ENCODE measurements around the gene SMYD3.

GRCh38 chr1:246450611-246451251 is 56.3 kb downstream of the SMYD3 start:
- TF ChIP-seq CTCF (IDR thresholded peaks at IDR 0.05) = peak; percentile 79
- TF ChIP-seq EHF (CRISPR knock-in tag; IDR thresholded peaks at IDR 0.05) = no peak
- TF ChIP-seq, protein P1, sequence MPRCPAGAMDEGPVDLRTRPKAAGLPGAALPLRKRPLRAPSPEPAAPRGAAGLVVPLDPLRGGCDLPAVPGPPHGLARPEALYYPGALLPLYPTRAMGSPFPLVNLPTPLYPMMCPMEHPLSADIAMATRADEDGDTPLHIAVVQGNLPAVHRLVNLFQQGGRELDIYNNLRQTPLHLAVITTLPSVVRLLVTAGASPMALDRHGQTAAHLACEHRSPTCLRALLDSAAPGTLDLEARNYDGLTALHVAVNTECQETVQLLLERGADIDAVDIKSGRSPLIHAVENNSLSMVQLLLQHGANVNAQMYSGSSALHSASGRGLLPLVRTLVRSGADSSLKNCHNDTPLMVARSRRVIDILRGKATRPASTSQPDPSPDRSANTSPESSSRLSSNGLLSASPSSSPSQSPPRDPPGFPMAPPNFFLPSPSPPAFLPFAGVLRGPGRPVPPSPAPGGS (IDR thresholded peaks at IDR 0.05) = no peak
- TF ChIP-seq MAFK (IDR thresholded peaks at IDR 0.05; ENCODE audit: partially characterized antibody) = no peak
- TF ChIP-seq MAX (IDR thresholded peaks at IDR 0.05) = no peak
- TF ChIP-seq HDAC2 (IDR thresholded peaks at IDR 0.05) = no peak
- no peak for TF ChIP-seq RFX5 (IDR thresholded peaks at IDR 0.05)
- TF ChIP-seq CBX2 (IDR thresholded peaks at IDR 0.05; ENCODE audit: borderline replicate concordance, low read depth) = no peak
